HG03108 (cell line): ENCODE data around the gene APOD.
"Not testable (repeated sequence)": the region's sequence is repeated elsewhere in the genome, so short reads cannot be mapped to it uniquely, and the experiment has no call there.

Experiments used
- ATAC-seq: cut with Tn5 transposase; IDR thresholded peaks from one replicate; pipeline ENCODE4 v1.9.1; 2021; ENCODE audit warnings: moderate library complexity; ENCODE audit not compliant: unreplicated experiment

APOD gene

DNA sequence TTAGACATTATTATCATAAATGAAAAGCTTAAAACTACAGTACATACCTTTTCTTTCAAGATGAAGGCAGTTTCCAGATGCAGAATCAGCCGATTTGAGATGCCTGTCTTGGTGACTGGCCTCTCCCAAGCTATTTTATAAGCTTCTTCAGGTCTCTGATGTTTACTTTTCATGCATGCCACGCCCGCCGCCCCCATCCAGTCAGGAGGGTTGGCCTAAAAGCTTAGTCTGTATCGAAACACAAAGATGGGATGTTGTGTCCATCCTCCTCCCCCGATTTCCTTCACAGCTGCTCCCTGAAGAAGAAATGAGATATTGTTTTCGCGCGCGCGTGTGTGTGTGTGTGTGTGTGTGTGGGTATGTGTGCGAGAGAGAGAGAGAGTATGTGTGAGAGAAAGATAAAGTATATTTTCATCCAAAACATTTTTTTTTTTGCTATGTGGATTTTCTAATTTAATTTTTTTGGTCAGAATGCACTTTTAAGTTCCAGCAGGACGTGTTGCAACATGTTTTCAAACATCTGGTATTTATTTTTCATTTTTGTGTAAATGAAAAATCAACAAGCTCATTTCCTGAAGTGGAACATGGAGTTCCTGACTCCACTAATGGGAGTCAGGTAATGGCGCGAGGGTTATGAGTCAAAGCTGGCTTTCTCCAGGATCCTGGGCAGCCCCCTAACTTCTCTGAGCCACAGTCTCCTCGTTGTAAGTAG lies at the start of gene APOD:
Gene APOD (minus strand): TSS at position 110 of the 712 bp plus-strand sequence. CDS start 4,479 bp downstream, outside the sequence.
- no peak for ATAC-seq

GRCh38 chr3:195633351-195633750 lies 49.6 kb upstream of the APOD start:
- ATAC-seq: not testable (repeated sequence)

DNA sequence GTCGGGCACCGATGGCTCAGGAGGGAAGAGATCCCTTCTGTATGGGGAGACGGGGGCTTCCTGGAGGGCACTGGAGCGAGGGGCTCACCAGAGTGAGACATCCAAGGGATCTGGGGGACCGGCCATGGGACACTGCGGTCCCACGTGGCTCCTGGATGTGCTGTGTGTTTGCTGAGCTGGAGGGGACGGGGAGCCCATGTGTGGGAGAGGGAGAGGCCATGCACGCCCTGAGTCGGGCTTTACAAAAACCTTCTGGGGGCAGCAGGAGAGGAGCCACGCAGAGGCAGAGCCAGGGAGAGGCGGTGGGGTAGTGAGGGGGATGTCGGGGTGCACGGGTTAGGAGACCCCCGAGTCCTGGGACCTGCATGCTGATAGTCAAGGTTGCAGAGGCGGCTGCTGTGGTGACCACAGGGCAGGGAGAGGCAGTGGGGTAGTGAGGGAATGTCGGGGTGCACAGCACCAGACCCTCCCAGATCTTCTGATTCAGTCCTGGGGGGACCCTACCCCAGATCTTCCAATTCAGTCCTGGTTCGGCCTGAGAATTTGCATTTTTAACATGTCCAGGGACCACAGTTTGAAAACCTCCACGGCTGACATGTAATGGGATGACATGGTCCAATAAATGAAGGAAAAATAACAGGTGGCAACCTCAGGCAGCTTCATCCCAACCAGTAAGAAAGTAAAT lies 48.9 kb upstream of the APOD start:
- not testable (repeated sequence) for ATAC-seq

DNA sequence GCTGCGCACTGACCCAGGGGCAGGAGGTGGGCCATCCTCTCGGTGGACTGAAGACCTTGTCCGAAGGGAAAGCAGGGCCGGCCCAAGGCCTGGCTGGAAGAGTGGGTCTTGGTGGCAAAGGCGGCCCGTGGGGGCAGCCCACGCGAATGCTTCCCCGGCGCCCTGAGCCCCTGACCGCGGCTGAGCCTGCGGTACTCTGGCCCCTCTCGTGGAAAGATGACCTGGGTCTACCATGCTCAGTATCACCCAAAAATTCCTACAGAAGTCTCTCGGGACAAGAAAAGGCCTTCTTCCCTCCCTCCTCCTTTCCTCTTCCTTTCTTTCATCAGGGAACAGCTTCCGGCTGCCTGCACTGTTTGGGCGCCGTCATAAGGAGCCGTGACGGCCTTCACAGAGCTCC lies 48.3 kb upstream of the APOD start:
- not testable (repeated sequence) for ATAC-seq

GRCh38 chr3:195630938-195631495 lies 47.3 kb upstream of the APOD start:
- ATAC-seq: not testable (repeated sequence)

- ATAC-seq: peak; percentile 50
These were observed 46.6 kb upstream of the APOD start for GRCh38 chr3:195630086-195630917.

DNA sequence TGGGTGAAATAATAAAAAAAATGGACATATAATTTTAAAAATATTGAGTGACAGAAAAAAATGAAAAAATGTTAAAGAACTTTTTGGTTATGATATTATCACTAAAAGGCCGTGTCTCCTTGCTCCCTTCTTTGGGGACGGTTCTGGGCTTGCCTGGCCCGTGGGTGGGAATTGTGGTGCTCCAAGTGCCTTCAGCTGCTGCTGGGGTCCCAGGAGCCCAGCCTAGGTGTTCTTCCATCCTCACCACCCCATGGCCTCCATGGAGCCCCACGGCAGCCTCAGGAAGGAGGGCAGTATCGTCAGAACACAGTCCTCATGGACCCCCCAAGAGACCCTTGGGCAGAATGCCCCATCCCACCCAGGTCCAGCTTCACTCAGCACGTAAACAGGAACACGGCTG lies 45.9 kb upstream of the APOD start:
- ATAC-seq: not testable (repeated sequence)

- ATAC-seq: not testable (repeated sequence)
These were observed 44.7 kb upstream of the APOD start for GRCh38 chr3:195628386-195628920.

DNA sequence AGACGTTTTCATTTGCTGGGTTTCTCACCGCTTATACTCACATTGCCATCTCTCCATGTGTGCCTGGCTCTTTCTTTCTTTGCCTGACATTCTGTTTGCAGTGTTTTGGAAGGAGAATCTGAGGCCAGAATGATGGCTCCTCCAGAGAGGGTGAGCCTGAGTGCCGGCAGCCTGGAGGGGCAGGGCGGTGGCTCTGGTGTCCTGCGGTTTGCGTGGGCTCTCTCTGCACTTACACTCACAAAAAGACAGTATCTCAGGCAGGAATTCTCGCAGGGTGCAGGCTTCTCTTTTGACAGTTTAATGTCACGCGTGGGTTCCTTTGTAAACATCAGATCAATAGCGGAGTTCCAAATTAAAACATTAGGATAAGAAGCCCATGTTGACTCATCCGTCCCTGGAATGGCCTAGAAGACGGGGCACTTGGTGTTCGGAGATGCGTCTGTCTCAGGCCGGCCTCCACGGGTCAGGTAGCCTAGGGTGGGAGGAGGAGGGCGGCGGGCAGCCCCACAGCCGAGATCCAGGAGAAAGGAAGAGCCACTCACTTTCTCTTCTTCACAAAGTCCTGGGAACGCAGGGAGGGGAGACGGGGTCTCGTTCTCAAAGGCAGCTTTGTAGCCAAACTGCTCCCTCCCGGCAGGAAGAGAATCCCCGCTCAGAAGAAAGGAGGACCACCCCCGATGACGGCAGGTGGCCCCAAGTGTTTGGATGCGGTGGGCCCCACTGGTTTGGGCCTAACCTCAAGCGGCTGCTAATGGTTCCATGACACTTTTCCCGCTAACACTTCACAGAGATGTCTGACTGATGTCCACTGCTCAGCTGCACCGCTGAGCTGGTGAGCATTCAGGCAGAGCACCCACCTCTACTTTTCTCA lies 44.0 kb upstream of the APOD start:
- not testable (repeated sequence) for ATAC-seq

GRCh38 chr3:195624603-195625560 lies 41.1 kb upstream of the APOD start:
- ATAC-seq: peak; percentile 76

DNA sequence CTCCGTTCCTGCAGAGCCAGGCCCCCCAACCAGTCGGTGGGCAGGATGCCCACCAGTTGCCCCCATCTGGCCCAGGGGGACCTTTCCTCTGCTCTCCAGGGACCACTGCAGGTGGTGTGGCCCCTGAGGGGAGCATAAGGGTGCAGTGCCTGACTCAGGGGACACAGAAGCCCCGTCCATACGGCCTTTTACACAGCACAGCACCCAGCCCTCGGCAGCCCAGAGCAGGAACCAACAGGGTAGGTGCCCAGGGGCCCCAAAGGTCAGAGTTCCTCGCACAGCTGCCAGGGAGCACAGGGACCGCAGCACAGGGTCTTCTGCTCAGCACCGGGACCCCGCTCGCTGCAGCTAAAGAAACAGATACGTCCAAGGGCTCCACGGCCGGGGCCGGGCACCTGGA lies 40.4 kb upstream of the APOD start:
- ATAC-seq: not testable (repeated sequence)

- not testable (repeated sequence) for ATAC-seq
These were observed 39.7 kb upstream of the APOD start for GRCh38 chr3:195623217-195623965.

- ATAC-seq: not testable (repeated sequence)
These were observed 38.9 kb upstream of the APOD start for GRCh38 chr3:195622523-195623170.

DNA sequence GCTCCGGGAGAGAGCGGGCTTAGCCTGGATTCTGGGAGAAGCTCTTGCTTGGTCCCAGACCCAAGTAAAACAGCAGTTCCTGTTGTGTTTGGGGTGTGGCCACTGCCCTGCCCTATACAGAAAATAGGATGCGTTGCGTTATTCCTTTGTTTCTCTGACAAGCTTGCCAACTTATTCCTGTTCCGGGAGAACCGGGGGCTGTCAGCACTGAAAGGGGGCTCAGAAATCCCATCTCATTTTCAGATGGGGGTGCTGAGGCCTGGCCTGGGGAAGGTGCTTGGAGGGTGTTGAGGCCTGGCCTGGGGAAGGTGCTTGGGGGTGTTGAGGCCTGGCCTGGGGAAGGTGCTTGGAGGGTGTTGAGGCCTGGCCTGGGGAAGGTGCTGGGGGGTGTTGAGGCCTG lies 38.3 kb upstream of the APOD start:
- ATAC-seq: not testable (repeated sequence)

GRCh38 chr3:195621095-195621494 lies 37.4 kb upstream of the APOD start:
- not testable (repeated sequence) for ATAC-seq

- ATAC-seq: not testable (repeated sequence)
These were observed 36.7 kb upstream of the APOD start for GRCh38 chr3:195620476-195620875.

GRCh38 chr3:195619591-195620369 lies 36.0 kb upstream of the APOD start:
- ATAC-seq: not testable (repeated sequence)
